Neural progenitor cell (in vitro differentiated cells): ENCODE results near the gene PPP2CA.

Source experiments
- EZH2 ChIP-seq: fragments of 200-600 bp; sonication (generic); IDR thresholded peaks from 2 replicates; pipeline ENCODE4 v1.6.1; 2017; ENCODE audit warnings: antibody characterized with exemption, mild to moderate bottlenecking, moderate library complexity
- TF ChIP-seq, protein P1 (sequence below): fragments of 200-600 bp; sonication (generic); IDR thresholded peaks from 2 replicates; pipeline ENCODE4 v1.5.1; 2017; ENCODE audit warnings: antibody characterized with exemption, mild to moderate bottlenecking

DNA sequence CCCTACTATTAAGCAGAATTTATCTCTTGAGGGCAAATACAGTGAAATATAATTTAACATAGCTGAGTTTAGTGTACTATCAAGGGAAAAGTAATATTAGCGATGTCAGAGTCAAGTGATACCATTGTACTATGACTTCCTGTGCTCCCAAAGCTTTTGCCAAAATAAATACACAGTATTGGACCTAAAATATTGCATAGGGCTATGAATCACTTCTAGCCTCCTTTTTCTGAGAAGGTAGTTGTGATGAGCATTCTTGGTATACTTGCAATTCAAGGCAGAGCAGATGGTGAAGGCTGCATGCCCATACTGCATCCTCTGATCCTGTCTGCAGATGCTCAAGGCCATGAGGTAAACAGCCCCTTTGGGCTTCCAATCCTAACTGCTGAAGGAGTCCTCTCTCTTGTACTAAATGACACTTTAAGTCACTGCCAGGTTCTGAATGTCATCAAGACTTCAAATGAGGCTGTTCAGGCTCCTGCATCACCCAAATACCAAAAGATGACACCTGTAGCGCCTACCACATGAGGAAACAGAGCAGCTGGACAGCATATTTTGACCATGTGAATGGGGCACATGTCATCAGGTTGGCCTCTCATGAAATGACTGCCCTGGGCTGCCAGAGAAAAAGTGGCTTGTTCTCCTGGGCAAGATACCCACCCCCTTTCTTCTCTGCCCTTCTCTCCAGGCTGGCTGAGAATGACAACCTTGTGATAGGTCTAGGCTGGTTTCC lies 29.7 kb upstream of the PPP2CA start:
- TF ChIP-seq, protein P1, sequence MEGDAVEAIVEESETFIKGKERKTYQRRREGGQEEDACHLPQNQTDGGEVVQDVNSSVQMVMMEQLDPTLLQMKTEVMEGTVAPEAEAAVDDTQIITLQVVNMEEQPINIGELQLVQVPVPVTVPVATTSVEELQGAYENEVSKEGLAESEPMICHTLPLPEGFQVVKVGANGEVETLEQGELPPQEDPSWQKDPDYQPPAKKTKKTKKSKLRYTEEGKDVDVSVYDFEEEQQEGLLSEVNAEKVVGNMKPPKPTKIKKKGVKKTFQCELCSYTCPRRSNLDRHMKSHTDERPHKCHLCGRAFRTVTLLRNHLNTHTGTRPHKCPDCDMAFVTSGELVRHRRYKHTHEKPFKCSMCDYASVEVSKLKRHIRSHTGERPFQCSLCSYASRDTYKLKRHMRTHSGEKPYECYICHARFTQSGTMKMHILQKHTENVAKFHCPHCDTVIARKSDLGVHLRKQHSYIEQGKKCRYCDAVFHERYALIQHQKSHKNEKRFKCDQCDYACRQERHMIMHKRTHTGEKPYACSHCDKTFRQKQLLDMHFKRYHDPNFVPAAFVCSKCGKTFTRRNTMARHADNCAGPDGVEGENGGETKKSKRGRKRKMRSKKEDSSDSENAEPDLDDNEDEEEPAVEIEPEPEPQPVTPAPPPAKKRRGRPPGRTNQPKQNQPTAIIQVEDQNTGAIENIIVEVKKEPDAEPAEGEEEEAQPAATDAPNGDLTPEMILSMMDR = no peak
- TF ChIP-seq EZH2 = no peak
